Left ventricle myocardium inferior (tissue), 1 donor: ENCODE data around the gene NACC2. TPM values are rescaled to one million over a fixed set of nuclear protein-coding genes. Genes with fewer than 3 reads are reported as not detected.

Source experiments
- DNase-seq: peaks from one replicate; pipeline ENCODE4 v3.0.0-alpha.2; 2020
- H3K27ac ChIP-seq: fragments of 200-600 bp; replicated peaks from 2 replicates; pipeline ENCODE4 v1.8.0; 2021
- H3K27me3 ChIP-seq: fragments of 200-600 bp; 2 replicates; pipeline ENCODE4 v1.8.0; 2021; ENCODE audit warnings: low read depth
- H3K36me3 ChIP-seq: fragments of 200-600 bp; 2 replicates; pipeline ENCODE4 v1.8.0; 2021
- H3K4me1 ChIP-seq: fragments of 200-600 bp; 2 replicates; pipeline ENCODE4 v1.8.0; 2021
- H3K4me3 ChIP-seq: fragments of 200-600 bp; 2 replicates; pipeline ENCODE4 v1.8.0; 2021; ENCODE audit warnings: mild to moderate bottlenecking, moderate library complexity
- H3K9me3 ChIP-seq: fragments of 200-600 bp; replicated peaks from 2 replicates; pipeline ENCODE4 v1.8.0; 2021
- CTCF ChIP-seq: fragments of 200-600 bp; IDR thresholded peaks from 2 replicates; pipeline ENCODE4 v1.8.0; 2021; ENCODE audit warnings: antibody characterized with exemption, mild to moderate bottlenecking, borderline replicate concordance
- intact Hi-C: fragments of 100-400 bp; cut with micrococcal nuclease; formaldehyde crosslinking; loops from one replicate; pipeline ENCODE4 v1.11.0; 2022
- total RNA-seq: library from RNA; stranded (reverse); fragmentation: NEBNext Ultra II Directional; extraction: Animal tissue kit (Norgen Biotek cat#: 25700); gene quantifications from one replicate; pipeline ENCODE4 v1.2.1, GENCODE V29; 2021
- donor health status: DM: no; HTN: yes; CAD: no; lungs with severe emphysema.

Gene NACC2
- total RNA-seq, 1 donor from 2014 or later = 29.5 TPM

- no peak for TF ChIP-seq CTCF
- intact Hi-C loops = no loop called here
- no peaks in the 10 kb centered on the region for H3K27me3 ChIP-seq
- no peaks in the 10 kb centered on the region for H3K9me3 ChIP-seq
- H3K36me3 ChIP-seq = peaks cover 18% of the 10 kb centered on the region
- DNase-seq = no peak
- peaks cover 50% of the 10 kb centered on the region for H3K4me1 ChIP-seq
- H3K27ac ChIP-seq = peak overlapping the region; percentile 16
- H3K4me3 ChIP-seq = no peak overlapping the region
Measured at GRCh38 chr9:136111910-136112309, 16.8 kb upstream of the NACC2 start.

GRCh38 chr9:136111190-136111589 lies 16.1 kb upstream of the NACC2 start:
- intact Hi-C loops = no loop called here
- Histone ChIP-seq H3K27me3 (no peaks in the 10 kb centered on the region), H3K9me3 (no peaks in the 10 kb centered on the region), H3K27ac (peak overlapping the region; percentile 16), H3K36me3 (peaks cover 13% of the 10 kb centered on the region), H3K4me3 (no peak overlapping the region), H3K4me1 (peaks cover 55% of the 10 kb centered on the region)
- no peak for DNase-seq
- TF ChIP-seq CTCF = no peak

- H3K27ac ChIP-seq = peak overlapping the region; percentile 86
- peak overlapping the region; percentile 63 for H3K4me3 ChIP-seq
- intact Hi-C loops = no loop called here
- peaks cover 63% of the 10 kb centered on the region for H3K4me1 ChIP-seq
- H3K27me3 ChIP-seq = no peaks in the 10 kb centered on the region
- peak; percentile 22 for TF ChIP-seq CTCF
- peaks cover 5% of the 10 kb centered on the region for H3K36me3 ChIP-seq
- H3K9me3 ChIP-seq = no peaks in the 10 kb centered on the region
- no peak for DNase-seq
Measured at GRCh38 chr9:136110082-136111061, 15.3 kb upstream of the NACC2 start.

- peak overlapping the region; percentile 63 for H3K4me3 ChIP-seq
- peak overlapping the region; percentile 86 for H3K27ac ChIP-seq
- H3K4me1 ChIP-seq = peaks cover 71% of the 10 kb centered on the region
- H3K27me3 ChIP-seq = no peaks in the 10 kb centered on the region
- DNase-seq = peak; percentile 92
- no peak for TF ChIP-seq CTCF
- H3K9me3 ChIP-seq = no peaks in the 10 kb centered on the region
- no peaks in the 10 kb centered on the region for H3K36me3 ChIP-seq
- intact Hi-C loops = no loop called here
Measured at GRCh38 chr9:136109351-136110081, 14.4 kb upstream of the NACC2 start.

GRCh38 chr9:136108648-136109266 lies 13.7 kb upstream of the NACC2 start:
- Histone ChIP-seq H3K27ac (peak overlapping the region; percentile 86), H3K9me3 (no peaks in the 10 kb centered on the region), H3K4me3 (peak overlapping the region; percentile 63), H3K27me3 (no peaks in the 10 kb centered on the region), H3K4me1 (peaks cover 79% of the 10 kb centered on the region), H3K36me3 (no peaks in the 10 kb centered on the region)
- DNase-seq = no peak
- TF ChIP-seq CTCF = no peak
- intact Hi-C loops = no loop called here
